RWPE2 (cell line): ENCODE results near the gene HNRNPH1.
"Not testable (repeated sequence)": the region's sequence is repeated elsewhere in the genome, so short reads cannot be mapped to it uniquely, and the experiment has no call there.

Experiments
- ATAC-seq: fragments of 200-7000 bp; cut with Tn5 transposase; 3 replicates; pipeline ENCODE4 v1.9.1; 2021; ENCODE audit warnings: low read depth
- DNase-seq: peaks from one replicate; pipeline ENCODE4 v3.0.0-alpha.2; 2020; ENCODE audit warnings: low spot score
- H3K27ac ChIP-seq: fragments of 450-650 bp; 2 replicates; pipeline ENCODE4 v1.5.1; 2017; ENCODE audit warnings: mild to moderate bottlenecking; ENCODE audit not compliant: poor library complexity, severe bottlenecking
- H3K27me3 ChIP-seq: fragments of 250-450 bp; sonication (Bioruptor Pico); 2 replicates; pipeline ENCODE4 v1.5.1; 2021; ENCODE audit warnings: mild to moderate bottlenecking, moderate library complexity; ENCODE audit not compliant: insufficient read depth, poor library complexity, severe bottlenecking
- H3K36me3 ChIP-seq: fragments of 250-450 bp; sonication (Bioruptor Pico); 2 replicates; pipeline ENCODE4 v1.5.1; 2020; ENCODE audit warnings: low read depth, mild to moderate bottlenecking, moderate library complexity
- H3K4me1 ChIP-seq: fragments of 250-450 bp; sonication (Bioruptor Pico); 2 replicates; pipeline ENCODE4 v1.5.1; 2021; ENCODE audit warnings: mild to moderate bottlenecking, moderate library complexity; ENCODE audit not compliant: insufficient read depth, poor library complexity, severe bottlenecking
- H3K4me3 ChIP-seq: fragments of 250-450 bp; sonication (Bioruptor Pico); 2 replicates; pipeline ENCODE4 v1.5.1; 2021; ENCODE audit warnings: mild to moderate bottlenecking, moderate library complexity; ENCODE audit not compliant: severe bottlenecking
- H3K9me3 ChIP-seq: fragments of 250-450 bp; sonication (Bioruptor Pico); 2 replicates; pipeline ENCODE4 v1.5.1; 2021; ENCODE audit warnings: mild to moderate bottlenecking, moderate library complexity; ENCODE audit not compliant: severe bottlenecking
- CTCF ChIP-seq: fragments of 450-650 bp; IDR thresholded peaks from one replicate; pipeline ENCODE4 v1.5.1; 2017; ENCODE audit warnings: mild to moderate bottlenecking, moderate library complexity; ENCODE audit not compliant: poor library complexity, severe bottlenecking

The HNRNPH1 gene

DNA sequence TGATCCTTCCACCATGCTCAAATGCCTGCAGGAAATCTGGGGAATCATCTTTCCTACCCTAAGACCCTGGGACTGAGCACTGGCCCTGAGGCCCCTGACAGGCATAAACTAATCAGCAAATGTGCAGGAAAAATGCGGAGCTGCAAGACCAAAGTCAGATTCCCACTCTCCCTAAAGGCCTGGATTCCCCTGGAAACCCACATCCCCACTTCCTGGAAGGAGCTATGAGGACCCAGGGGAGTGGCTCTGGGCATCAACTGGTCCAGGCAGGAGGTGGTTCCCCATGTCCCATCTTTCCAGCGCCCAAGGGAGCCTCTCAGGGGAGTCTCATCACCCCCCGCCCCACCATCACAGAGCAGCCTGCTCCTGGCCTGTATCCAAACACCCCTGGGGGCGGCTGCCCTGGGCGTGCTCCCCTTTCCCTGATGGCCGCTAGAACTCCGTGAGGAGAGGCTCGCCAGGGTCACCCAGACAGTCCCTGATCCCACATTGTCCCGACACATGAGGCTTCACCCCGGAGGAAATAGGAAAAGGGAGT lies 25.8 kb upstream of the HNRNPH1 start:
- H3K36me3 ChIP-seq, H3K27ac ChIP-seq, ATAC-seq, H3K9me3 ChIP-seq, H3K27me3 ChIP-seq, H3K4me1 ChIP-seq, H3K4me3 ChIP-seq, DNase-seq: not testable (repeated sequence)

- no peaks in the 10 kb centered on the region for H3K36me3 ChIP-seq
- no peak for TF ChIP-seq CTCF
- H3K27ac ChIP-seq, result no peak overlapping the region
- ATAC-seq (no peak; the same call in 2 of the 3 replicates), DNase-seq (peak; percentile 64)
- H3K27me3 ChIP-seq, result no peaks in the 10 kb centered on the region
- no peak overlapping the region for H3K4me3 ChIP-seq
- no peaks in the 10 kb centered on the region for H3K4me1 ChIP-seq
- H3K9me3 ChIP-seq, result no peaks in the 10 kb centered on the region
These were observed 24.9 kb upstream of the HNRNPH1 start for GRCh38 chr5:179648410-179648809.

- ATAC-seq, result peak; percentile 40
- H3K27me3 ChIP-seq, H3K27ac ChIP-seq, H3K4me3 ChIP-seq, H3K9me3 ChIP-seq, H3K36me3 ChIP-seq, DNase-seq, H3K4me1 ChIP-seq: not testable (repeated sequence)
These were observed 21.3 kb upstream of the HNRNPH1 start for GRCh38 chr5:179644766-179645165.

GRCh38 chr5:179643141-179643920 lies 19.9 kb upstream of the HNRNPH1 start:
- not testable (repeated sequence) for H3K27ac ChIP-seq, H3K36me3 ChIP-seq, H3K4me1 ChIP-seq, ATAC-seq, H3K4me3 ChIP-seq, H3K27me3 ChIP-seq, DNase-seq, H3K9me3 ChIP-seq

GRCh38 chr5:179642626-179643025 lies 19.2 kb upstream of the HNRNPH1 start:
- not testable (repeated sequence) for ATAC-seq, H3K9me3 ChIP-seq, H3K27me3 ChIP-seq, H3K4me1 ChIP-seq, H3K36me3 ChIP-seq, H3K4me3 ChIP-seq, H3K27ac ChIP-seq
- DNase-seq, result peak; percentile 29

DNA sequence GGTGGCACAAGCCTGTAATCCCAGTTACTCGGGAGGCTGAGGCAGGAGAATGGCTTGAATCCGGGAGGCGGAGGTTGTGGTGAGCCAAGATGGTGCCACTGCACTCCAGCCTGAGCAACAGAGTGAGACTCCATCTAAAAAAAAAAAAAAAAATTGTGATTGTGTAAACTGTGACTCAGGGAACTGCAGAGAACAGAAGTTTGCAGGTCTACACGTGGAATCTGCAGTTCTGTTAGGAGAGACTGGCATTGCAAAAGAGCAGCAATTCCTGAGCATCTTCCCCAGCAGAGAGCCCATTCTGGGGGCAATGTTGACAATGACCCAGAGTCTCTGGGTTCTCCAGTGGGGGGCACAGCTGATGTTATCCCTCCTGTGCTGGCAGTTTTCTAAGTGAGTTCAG lies 18.3 kb upstream of the HNRNPH1 start:
- not testable (repeated sequence) for H3K9me3 ChIP-seq, H3K27me3 ChIP-seq, H3K4me1 ChIP-seq, H3K4me3 ChIP-seq, ATAC-seq, H3K27ac ChIP-seq, DNase-seq, H3K36me3 ChIP-seq

DNA sequence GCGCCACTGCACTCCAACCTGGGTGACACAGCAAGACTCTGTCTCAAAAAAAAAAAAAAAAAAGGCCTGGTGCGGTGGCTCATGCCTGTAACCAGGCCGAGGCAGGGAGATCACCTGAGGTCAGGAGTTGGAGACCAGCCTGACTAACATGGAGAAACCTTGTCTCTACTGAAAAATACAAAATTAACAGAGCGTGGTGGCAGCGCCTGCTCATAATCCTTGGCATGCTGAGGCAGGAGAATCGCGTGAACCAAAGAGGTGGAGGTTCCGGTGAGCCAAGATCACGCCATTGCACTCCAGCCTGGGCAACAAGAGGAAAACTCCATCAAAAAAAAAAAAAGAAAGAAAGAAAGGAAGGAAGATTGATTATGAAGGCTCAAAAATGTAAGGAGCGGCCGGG lies 15.8 kb upstream of the HNRNPH1 start:
- H3K9me3 ChIP-seq, H3K27ac ChIP-seq, DNase-seq, H3K4me3 ChIP-seq, H3K4me1 ChIP-seq, H3K36me3 ChIP-seq, ATAC-seq, H3K27me3 ChIP-seq: not testable (repeated sequence)
